ENCODE data around the gene PVR. TPM values are rescaled to one million over a fixed set of nuclear protein-coding genes. Genes with fewer than 3 reads are reported as not detected.

PVR gene
- polyA plus RNA-seq, 1 donor from 2014 or later = 19.1 TPM

DNA sequence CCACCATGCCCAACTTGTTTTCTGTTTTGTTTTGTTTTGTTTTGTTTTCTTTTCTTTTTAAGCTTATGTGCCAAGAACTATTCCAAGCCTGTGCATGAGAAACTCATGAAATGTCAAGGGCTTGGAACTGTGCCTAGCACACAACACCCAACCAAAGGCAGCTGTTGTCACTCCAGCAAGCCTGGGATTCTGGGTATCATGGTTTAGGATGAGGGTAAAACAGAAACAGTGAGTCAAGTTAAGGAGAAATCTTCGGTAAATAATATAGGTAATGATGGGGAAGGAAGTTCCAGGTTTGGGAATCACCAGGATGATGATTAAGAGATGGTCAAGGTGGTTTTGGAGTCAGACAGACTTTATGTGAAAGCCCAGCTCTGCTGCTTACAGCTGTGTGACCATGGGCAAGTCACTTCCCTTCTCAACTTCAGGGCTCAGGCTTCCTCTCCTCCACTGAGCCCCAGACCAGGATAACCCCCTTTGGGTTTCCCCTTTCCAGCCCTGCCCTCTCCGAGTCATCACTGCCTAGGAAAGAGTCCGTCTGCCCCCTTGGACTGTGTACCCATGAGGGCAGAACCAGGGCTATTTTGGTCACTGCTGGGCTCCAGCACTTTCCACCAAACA lies 5.0 kb downstream of the PVR start:
- Histone ChIP-seq H3K9me3 (ENCODE audit: low read length) (no peaks in the 10 kb centered on the region), H3K79me2 (replicated peaks; ENCODE audit: insufficient read depth, low read length) (no peaks in the 10 kb centered on the region), H3K4me3 (ENCODE audit: low read length) (no peak overlapping the region), H3K27me3 (ENCODE audit: insufficient read depth, low read depth, low read length) (no peaks in the 10 kb centered on the region), H3K27ac (ENCODE audit: low read length) (no peak overlapping the region), H3K36me3 (ENCODE audit: insufficient read depth, low read length) (no peaks in the 10 kb centered on the region), H4K20me1 (ENCODE audit: insufficient read depth) (no peaks in the 10 kb centered on the region), H3F3A (ENCODE audit: insufficient read depth, low read length, poor library complexity, severe bottlenecking) (no peaks in the 10 kb centered on the region), H2AFZ (ENCODE audit: low read depth, low read length) (no peak overlapping the region), H3K4me2 (ENCODE audit: low read length) (no peak overlapping the region), H3K9ac (ENCODE audit: low read length) (no peak overlapping the region), H3K9me2 (ENCODE audit: insufficient read depth, low read length) (no peaks in the 10 kb centered on the region)
- TF ChIP-seq POLR2AphosphoS5 (IDR thresholded peaks at IDR 0.05) (no peak), TAF1 (IDR thresholded peaks at IDR 0.05; ENCODE audit: low read depth) (no peak), RAD21 (conservative IDR thresholded peaks at IDR 0.05) (no peak), EP300 (conservative IDR thresholded peaks at IDR 0.05; ENCODE audit: poor library complexity, severe bottlenecking) (no peak), EZH2 (IDR thresholded peaks at IDR 0.05; ENCODE audit: borderline replicate concordance, insufficient read depth, low read length, poor library complexity, severe bottlenecking) (no peak), MXI1 (conservative IDR thresholded peaks at IDR 0.05; ENCODE audit: poor library complexity, severe bottlenecking) (no peak), SMC3 (conservative IDR thresholded peaks at IDR 0.05; ENCODE audit: poor library complexity) (no peak)
- TF ChIP-seq, protein P1, sequence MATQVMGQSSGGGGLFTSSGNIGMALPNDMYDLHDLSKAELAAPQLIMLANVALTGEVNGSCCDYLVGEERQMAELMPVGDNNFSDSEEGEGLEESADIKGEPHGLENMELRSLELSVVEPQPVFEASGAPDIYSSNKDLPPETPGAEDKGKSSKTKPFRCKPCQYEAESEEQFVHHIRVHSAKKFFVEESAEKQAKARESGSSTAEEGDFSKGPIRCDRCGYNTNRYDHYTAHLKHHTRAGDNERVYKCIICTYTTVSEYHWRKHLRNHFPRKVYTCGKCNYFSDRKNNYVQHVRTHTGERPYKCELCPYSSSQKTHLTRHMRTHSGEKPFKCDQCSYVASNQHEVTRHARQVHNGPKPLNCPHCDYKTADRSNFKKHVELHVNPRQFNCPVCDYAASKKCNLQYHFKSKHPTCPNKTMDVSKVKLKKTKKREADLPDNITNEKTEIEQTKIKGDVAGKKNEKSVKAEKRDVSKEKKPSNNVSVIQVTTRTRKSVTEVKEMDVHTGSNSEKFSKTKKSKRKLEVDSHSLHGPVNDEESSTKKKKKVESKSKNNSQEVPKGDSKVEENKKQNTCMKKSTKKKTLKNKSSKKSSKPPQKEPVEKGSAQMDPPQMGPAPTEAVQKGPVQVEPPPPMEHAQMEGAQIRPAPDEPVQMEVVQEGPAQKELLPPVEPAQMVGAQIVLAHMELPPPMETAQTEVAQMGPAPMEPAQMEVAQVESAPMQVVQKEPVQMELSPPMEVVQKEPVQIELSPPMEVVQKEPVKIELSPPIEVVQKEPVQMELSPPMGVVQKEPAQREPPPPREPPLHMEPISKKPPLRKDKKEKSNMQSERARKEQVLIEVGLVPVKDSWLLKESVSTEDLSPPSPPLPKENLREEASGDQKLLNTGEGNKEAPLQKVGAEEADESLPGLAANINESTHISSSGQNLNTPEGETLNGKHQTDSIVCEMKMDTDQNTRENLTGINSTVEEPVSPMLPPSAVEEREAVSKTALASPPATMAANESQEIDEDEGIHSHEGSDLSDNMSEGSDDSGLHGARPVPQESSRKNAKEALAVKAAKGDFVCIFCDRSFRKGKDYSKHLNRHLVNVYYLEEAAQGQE (IDR thresholded peaks at IDR 0.05; ENCODE audit: borderline replicate concordance) = no peak
- TF ChIP-seq, protein P2, sequence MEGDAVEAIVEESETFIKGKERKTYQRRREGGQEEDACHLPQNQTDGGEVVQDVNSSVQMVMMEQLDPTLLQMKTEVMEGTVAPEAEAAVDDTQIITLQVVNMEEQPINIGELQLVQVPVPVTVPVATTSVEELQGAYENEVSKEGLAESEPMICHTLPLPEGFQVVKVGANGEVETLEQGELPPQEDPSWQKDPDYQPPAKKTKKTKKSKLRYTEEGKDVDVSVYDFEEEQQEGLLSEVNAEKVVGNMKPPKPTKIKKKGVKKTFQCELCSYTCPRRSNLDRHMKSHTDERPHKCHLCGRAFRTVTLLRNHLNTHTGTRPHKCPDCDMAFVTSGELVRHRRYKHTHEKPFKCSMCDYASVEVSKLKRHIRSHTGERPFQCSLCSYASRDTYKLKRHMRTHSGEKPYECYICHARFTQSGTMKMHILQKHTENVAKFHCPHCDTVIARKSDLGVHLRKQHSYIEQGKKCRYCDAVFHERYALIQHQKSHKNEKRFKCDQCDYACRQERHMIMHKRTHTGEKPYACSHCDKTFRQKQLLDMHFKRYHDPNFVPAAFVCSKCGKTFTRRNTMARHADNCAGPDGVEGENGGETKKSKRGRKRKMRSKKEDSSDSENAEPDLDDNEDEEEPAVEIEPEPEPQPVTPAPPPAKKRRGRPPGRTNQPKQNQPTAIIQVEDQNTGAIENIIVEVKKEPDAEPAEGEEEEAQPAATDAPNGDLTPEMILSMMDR (IDR thresholded peaks at IDR 0.05; ENCODE audit: poor library complexity, severe bottlenecking) = no peak

DNA sequence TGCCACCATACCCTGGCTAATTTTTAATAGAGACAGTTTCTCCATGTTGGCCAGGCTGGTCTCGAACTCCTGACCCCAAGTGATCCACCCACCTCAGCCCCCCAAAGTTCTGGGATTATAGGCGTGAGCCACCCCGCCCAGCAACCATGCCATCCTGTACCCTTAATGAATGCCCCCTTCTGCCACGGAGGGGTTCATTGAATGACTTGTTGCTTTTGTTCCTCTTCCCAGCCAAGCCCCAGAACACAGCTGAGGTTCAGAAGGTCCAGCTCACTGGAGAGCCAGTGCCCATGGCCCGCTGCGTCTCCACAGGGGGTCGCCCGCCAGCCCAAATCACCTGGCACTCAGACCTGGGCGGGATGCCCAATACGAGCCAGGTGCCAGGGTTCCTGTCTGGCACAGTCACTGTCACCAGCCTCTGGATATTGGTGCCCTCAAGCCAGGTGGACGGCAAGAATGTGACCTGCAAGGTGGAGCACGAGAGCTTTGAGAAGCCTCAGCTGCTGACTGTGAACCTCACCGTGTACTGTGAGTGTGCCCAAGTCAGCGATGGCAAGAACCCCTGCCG lies 6.0 kb downstream of the PVR start:
- Histone ChIP-seq H3K27ac (ENCODE audit: low read length) (no peak overlapping the region), H3K4me2 (ENCODE audit: low read length) (no peak overlapping the region), H3K4me3 (ENCODE audit: low read length) (no peak overlapping the region), H3F3A (ENCODE audit: insufficient read depth, low read length, poor library complexity, severe bottlenecking) (no peaks in the 10 kb centered on the region), H3K79me2 (replicated peaks; ENCODE audit: insufficient read depth, low read length) (no peaks in the 10 kb centered on the region), H3K9me2 (ENCODE audit: insufficient read depth, low read length) (no peaks in the 10 kb centered on the region), H3K9ac (ENCODE audit: low read length) (no peak overlapping the region), H3K36me3 (ENCODE audit: insufficient read depth, low read length) (no peaks in the 10 kb centered on the region), H4K20me1 (ENCODE audit: insufficient read depth) (no peaks in the 10 kb centered on the region), H3K9me3 (ENCODE audit: low read length) (no peaks in the 10 kb centered on the region), H2AFZ (ENCODE audit: low read depth, low read length) (no peak overlapping the region), H3K27me3 (ENCODE audit: insufficient read depth, low read depth, low read length) (no peaks in the 10 kb centered on the region)
- TF ChIP-seq EP300 (conservative IDR thresholded peaks at IDR 0.05; ENCODE audit: poor library complexity, severe bottlenecking) (no peak), MXI1 (conservative IDR thresholded peaks at IDR 0.05; ENCODE audit: poor library complexity, severe bottlenecking) (no peak), TAF1 (IDR thresholded peaks at IDR 0.05; ENCODE audit: low read depth) (no peak), EZH2 (IDR thresholded peaks at IDR 0.05; ENCODE audit: borderline replicate concordance, insufficient read depth, low read length, poor library complexity, severe bottlenecking) (no peak), RAD21 (conservative IDR thresholded peaks at IDR 0.05) (no peak), POLR2AphosphoS5 (IDR thresholded peaks at IDR 0.05) (no peak), SMC3 (conservative IDR thresholded peaks at IDR 0.05; ENCODE audit: poor library complexity) (no peak)
- TF ChIP-seq, protein P2 (IDR thresholded peaks at IDR 0.05; ENCODE audit: poor library complexity, severe bottlenecking) = no peak
- TF ChIP-seq, protein P1 (IDR thresholded peaks at IDR 0.05; ENCODE audit: borderline replicate concordance) = no peak

Data from neural cell (in vitro differentiated cells).